Neutrophil (primary cell): Measurements from ENCODE around the gene EPB41L4B.

Experiments
- H3K27ac ChIP-seq: fragments of 200-600 bp; sonication (generic); 2 replicates; pipeline ENCODE4 v1.5.1; 2016; ENCODE audit warnings: mild to moderate bottlenecking, moderate library complexity
- H3K27me3 ChIP-seq: fragments of 200-600 bp; sonication (generic); 2 replicates; pipeline ENCODE4 v1.6.0; 2016; ENCODE audit warnings: mild to moderate bottlenecking
- H3K36me3 ChIP-seq: fragments of 200-600 bp; sonication (generic); 2 replicates; pipeline ENCODE4 v1.5.1; 2017
- H3K4me1 ChIP-seq, 2 experiments: fragments of 200-600 bp in 1 of 2; sonication (generic) in 1 of 2; 1 replicate in 1 of 2; 2 replicates in 1 of 2; pipeline versions ENCODE4 v1.5.1 to v1.6.1; 2013 to 2016; ENCODE audit warnings: low read depth in 1 of 2, low read length in 1 of 2, mild to moderate bottlenecking in 1 of 2, moderate library complexity in 1 of 2; ENCODE audit not compliant: control insufficient read depth in 1 of 2, insufficient read depth in 1 of 2
- H3K4me3 ChIP-seq, 2 experiments: fragments of 200-600 bp in 1 of 2; sonication (generic) in 1 of 2; 1 replicate in 1 of 2; 2 replicates in 1 of 2; pipeline ENCODE4 v1.5.1; 2013 to 2016; ENCODE audit warnings: low read depth in 1 of 2, low read length in 1 of 2, mild to moderate bottlenecking in 1 of 2, moderate library complexity in 1 of 2
- H3K9me3 ChIP-seq: fragments of 200-600 bp; sonication (generic); 2 replicates; pipeline ENCODE4 v1.5.1; 2016
- CTCF ChIP-seq: fragments of 200-600 bp; sonication (generic); IDR thresholded peaks from 2 replicates; pipeline ENCODE4 v1.5.1; 2016; ENCODE audit warnings: antibody characterized with exemption

Gene EPB41L4B

GRCh38 chr9:109316207-109316640 lies 4.6 kb downstream of the EPB41L4B start:
- TF ChIP-seq CTCF = no peak
- H3K27ac ChIP-seq = no peak overlapping the region
- no peaks in the 10 kb centered on the region for H3K9me3 ChIP-seq
- peaks cover 91% of the 10 kb centered on the region for H3K27me3 ChIP-seq
- no peak overlapping the region for H3K4me3 ChIP-seq
- peaks cover 9 to 13% of the 10 kb centered on the region in 2 experiments for H3K4me1 ChIP-seq
- H3K36me3 ChIP-seq = no peaks in the 10 kb centered on the region

GRCh38 chr9:109315480-109316206 lies 5.2 kb downstream of the EPB41L4B start:
- peaks cover 92% of the 10 kb centered on the region for H3K27me3 ChIP-seq
- TF ChIP-seq CTCF = no peak
- no peaks in the 10 kb centered on the region for H3K9me3 ChIP-seq
- no peak overlapping the region for H3K27ac ChIP-seq
- H3K4me1 ChIP-seq = peaks cover 6 to 13% of the 10 kb centered on the region in 2 experiments
- H3K36me3 ChIP-seq = no peaks in the 10 kb centered on the region
- H3K4me3 ChIP-seq = no peak overlapping the region

GRCh38 chr9:109314011-109314531 lies 6.8 kb downstream of the EPB41L4B start:
- no peak for TF ChIP-seq CTCF
- peaks cover 6 to 13% of the 10 kb centered on the region in 2 experiments for H3K4me1 ChIP-seq
- no peaks in the 10 kb centered on the region for H3K36me3 ChIP-seq
- H3K4me3 ChIP-seq = no peak overlapping the region
- no peak overlapping the region for H3K27ac ChIP-seq
- H3K27me3 ChIP-seq = peaks cover 92% of the 10 kb centered on the region
- no peaks in the 10 kb centered on the region for H3K9me3 ChIP-seq

DNA sequence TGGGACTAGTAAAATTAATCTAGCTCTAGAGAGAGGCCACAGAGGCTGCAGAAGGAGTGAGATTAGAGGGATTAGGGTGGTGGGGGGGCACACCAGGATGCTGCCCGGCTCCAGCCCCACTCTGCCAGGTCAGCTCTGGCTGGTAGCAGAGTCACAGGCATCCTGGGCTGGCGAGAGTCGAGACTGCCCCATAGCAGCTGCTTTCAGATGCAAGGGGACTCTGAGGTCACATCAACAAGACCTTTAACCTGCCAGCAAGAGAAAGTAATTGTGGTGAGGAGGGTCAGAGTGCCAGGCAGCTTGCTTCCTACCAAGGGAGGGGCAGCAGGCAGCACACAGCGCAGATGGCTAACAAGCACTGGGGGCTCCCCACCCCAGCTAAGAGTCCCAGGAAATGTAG lies 7.5 kb downstream of the EPB41L4B start:
- Histone ChIP-seq H3K4me1 (peaks cover 6 to 13% of the 10 kb centered on the region in 2 experiments), H3K36me3 (no peaks in the 10 kb centered on the region), H3K27me3 (peaks cover 91% of the 10 kb centered on the region), H3K27ac (no peak overlapping the region), H3K4me3 (no peak overlapping the region), H3K9me3 (no peaks in the 10 kb centered on the region)
- no peak for TF ChIP-seq CTCF

- TF ChIP-seq CTCF = no peak
- Histone ChIP-seq H3K27me3 (peaks cover 88% of the 10 kb centered on the region), H3K4me1 (peaks cover 6 to 13% of the 10 kb centered on the region in 2 experiments), H3K36me3 (no peaks in the 10 kb centered on the region), H3K9me3 (no peaks in the 10 kb centered on the region), H3K4me3 (no peak overlapping the region), H3K27ac (no peak overlapping the region)
These were observed 8.1 kb downstream of the EPB41L4B start for GRCh38 chr9:109312783-109313182.
